Mucosa of rectum (tissue), 2 donors: ENCODE measurements around the gene ATAD2B.
"Not testable (repeated sequence)": the region's sequence is repeated elsewhere in the genome, so short reads cannot be mapped to it uniquely, and the experiment has no call there.

Experiments
- H3K27ac ChIP-seq, 2 donors: one replicate each; pipeline ENCODE4 v1.7.0; 2013; ENCODE audit warnings: inconsistent platforms in 2 of 2, low read depth in 2 of 2, low read length in 2 of 2
- H3K27me3 ChIP-seq, 2 donors: one replicate each; pipeline ENCODE4 v1.7.0; 2013; ENCODE audit warnings: low read length in 2 of 2; ENCODE audit not compliant: control insufficient read depth in 2 of 2, insufficient read depth in 2 of 2
- H3K36me3 ChIP-seq, 2 donors: one replicate each; pipeline ENCODE4 v1.7.0; 2013; ENCODE audit warnings: low read length in 2 of 2; ENCODE audit not compliant: control insufficient read depth in 2 of 2, insufficient read depth in 2 of 2
- H3K4me1 ChIP-seq, 2 donors: one replicate each; pipeline ENCODE4 v1.7.0; 2013; ENCODE audit warnings: low read length in 2 of 2, mild to moderate bottlenecking in 1 of 2; ENCODE audit not compliant: control insufficient read depth in 2 of 2, insufficient read depth in 2 of 2
- H3K4me3 ChIP-seq, 2 donors: one replicate each; pipeline ENCODE4 v1.7.0; 2013; ENCODE audit warnings: low read length in 2 of 2
- H3K9ac ChIP-seq, 2 donors: one replicate each; pipeline ENCODE4 v1.7.0; 2013; ENCODE audit warnings: low read length in 2 of 2, low read depth in 1 of 2, mild to moderate bottlenecking in 1 of 2
- H3K9me3 ChIP-seq, 2 donors: one replicate each; pipeline ENCODE4 v1.7.0; 2013; ENCODE audit warnings: low read length in 2 of 2; ENCODE audit not compliant: control insufficient read depth in 2 of 2
- donor health status: healthy.
- donor health status: Normal muscosa, but diverticular disease.

ATAD2B gene

GRCh38 chr2:23801396-23801795 lies 125.5 kb downstream of the ATAD2B start:
- Histone ChIP-seq H3K9ac (no peak overlapping the region), H3K4me3 (no peak overlapping the region), H3K36me3 (peaks cover 2 to 5% of the 10 kb centered on the region in 2 donors), H3K4me1 (no peaks in the 10 kb centered on the region), H3K27me3 (no peaks in the 10 kb centered on the region), H3K27ac (no peak overlapping the region), H3K9me3 (no peaks in the 10 kb centered on the region)

GRCh38 chr2:23794234-23794633 lies 132.7 kb downstream of the ATAD2B start:
- Histone ChIP-seq H3K9me3 (no peaks in the 10 kb centered on the region), H3K9ac (no peak overlapping the region), H3K4me3 (no peak overlapping the region), H3K36me3 (peaks cover 0 to 5% of the 10 kb centered on the region in 2 donors), H3K27ac (no peak overlapping the region), H3K4me1 (peaks cover 3% of the 10 kb centered on the region in 2 donors), H3K27me3 (no peaks in the 10 kb centered on the region)

DNA sequence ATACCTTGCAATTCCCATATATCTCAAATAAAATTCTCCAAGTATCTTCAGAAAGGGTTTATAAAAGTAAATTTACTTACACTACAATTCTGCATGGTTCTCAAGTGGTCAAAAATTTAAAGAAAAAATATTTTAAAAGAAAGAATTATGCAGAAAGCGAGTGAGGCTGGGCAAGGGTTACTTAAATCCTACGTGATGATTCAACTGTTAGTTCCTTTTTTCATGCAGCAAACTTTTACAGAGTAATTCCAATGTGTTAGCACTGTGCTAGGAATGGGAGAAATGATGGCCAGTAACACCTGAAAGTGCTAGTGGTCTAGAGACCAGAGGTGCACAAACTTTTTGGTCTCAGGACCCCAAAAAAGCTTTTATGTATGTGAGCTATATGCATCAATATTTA lies 133.4 kb downstream of the ATAD2B start:
- H3K4me3 ChIP-seq, result no peak overlapping the region
- H3K4me1 ChIP-seq, result peaks cover 3 to 6% of the 10 kb centered on the region in 2 donors
- no peaks in the 10 kb centered on the region for H3K9me3 ChIP-seq
- H3K9ac ChIP-seq, result no peak overlapping the region
- no peaks in the 10 kb centered on the region for H3K27me3 ChIP-seq
- H3K27ac ChIP-seq, result no peak overlapping the region
- H3K36me3 ChIP-seq, result peaks cover 0 to 5% of the 10 kb centered on the region in 2 donors

DNA sequence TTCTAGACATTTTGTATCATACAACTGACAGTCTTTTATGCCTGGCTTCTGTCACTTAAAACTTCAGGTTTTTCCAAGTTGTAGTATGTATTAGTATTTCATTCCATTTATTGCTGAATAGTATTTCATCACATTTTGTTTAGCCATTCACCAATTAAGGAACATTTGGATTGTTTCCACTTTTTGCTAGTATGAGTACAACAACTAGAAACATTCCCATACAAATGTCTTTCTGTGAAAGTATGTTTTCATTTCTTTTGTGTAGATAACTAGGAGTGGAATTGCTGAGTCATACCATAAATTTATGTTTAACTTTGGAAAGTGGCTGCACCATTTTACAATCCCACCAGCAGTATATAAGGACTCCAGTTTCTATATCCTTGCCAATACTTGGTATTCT lies 135.9 kb downstream of the ATAD2B start:
- no peak overlapping the region for H3K4me3 ChIP-seq
- no peak overlapping the region for H3K9ac ChIP-seq
- no peak overlapping the region for H3K27ac ChIP-seq
- H3K4me1 ChIP-seq, result peaks cover 3 to 6% of the 10 kb centered on the region in 2 donors
- H3K9me3 ChIP-seq, result no peaks in the 10 kb centered on the region
- no peaks in the 10 kb centered on the region for H3K27me3 ChIP-seq
- H3K36me3 ChIP-seq, result peaks cover 3 to 5% of the 10 kb centered on the region in 2 donors

GRCh38 chr2:23789012-23789411 lies 137.9 kb downstream of the ATAD2B start:
- Histone ChIP-seq H3K27me3 (no peaks in the 10 kb centered on the region), H3K4me1 (peaks cover 3 to 6% of the 10 kb centered on the region in 2 donors), H3K9ac (no peak overlapping the region), H3K36me3 (peaks cover 6 to 10% of the 10 kb centered on the region in 2 donors), H3K27ac (no peak overlapping the region), H3K4me3 (no peak overlapping the region), H3K9me3 (no peaks in the 10 kb centered on the region)

GRCh38 chr2:23788100-23788499 lies 138.8 kb downstream of the ATAD2B start:
- Histone ChIP-seq H3K4me3 (no peak overlapping the region), H3K27ac (no peak overlapping the region), H3K4me1 (peaks cover 3 to 6% of the 10 kb centered on the region in 2 donors), H3K9me3 (no peaks in the 10 kb centered on the region), H3K36me3 (peaks cover 6 to 10% of the 10 kb centered on the region in 2 donors), H3K9ac (no peak overlapping the region), H3K27me3 (no peaks in the 10 kb centered on the region)

GRCh38 chr2:23784971-23785370 lies 142.0 kb downstream of the ATAD2B start:
- no peak overlapping the region for H3K27ac ChIP-seq
- H3K9ac ChIP-seq, result no peak overlapping the region
- no peak overlapping the region for H3K4me3 ChIP-seq
- H3K27me3 ChIP-seq, result no peaks in the 10 kb centered on the region
- H3K4me1 ChIP-seq, result peaks cover 0 to 6% of the 10 kb centered on the region in 2 donors
- no peaks in the 10 kb centered on the region for H3K9me3 ChIP-seq
- peaks cover 6 to 17% of the 10 kb centered on the region in 2 donors for H3K36me3 ChIP-seq

DNA sequence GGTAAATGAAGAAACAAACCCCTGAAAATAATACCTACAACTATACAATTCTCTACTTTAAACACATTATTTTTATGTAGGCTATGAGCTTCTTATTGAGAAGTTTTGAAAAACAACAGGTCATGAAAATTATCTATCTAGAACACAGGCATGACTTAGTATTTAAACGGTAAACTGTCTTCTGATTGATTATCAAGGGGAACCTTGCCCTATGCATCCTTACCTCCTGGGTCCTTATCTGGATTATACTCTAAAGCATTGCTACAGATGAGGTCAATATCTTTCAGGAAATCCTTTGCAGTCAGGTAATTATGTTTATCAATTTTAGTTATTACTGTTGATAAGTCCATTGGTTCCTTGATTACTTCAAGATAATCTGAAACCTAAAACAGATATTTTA lies 144.3 kb downstream of the ATAD2B start:
- no peaks in the 10 kb centered on the region for H3K9me3 ChIP-seq
- no peak overlapping the region for H3K4me3 ChIP-seq
- H3K27ac ChIP-seq, result no peak overlapping the region
- peaks cover 9 to 20% of the 10 kb centered on the region in 2 donors for H3K36me3 ChIP-seq
- H3K9ac ChIP-seq, result no peak overlapping the region
- no peaks in the 10 kb centered on the region for H3K27me3 ChIP-seq
- no peaks in the 10 kb centered on the region for H3K4me1 ChIP-seq

DNA sequence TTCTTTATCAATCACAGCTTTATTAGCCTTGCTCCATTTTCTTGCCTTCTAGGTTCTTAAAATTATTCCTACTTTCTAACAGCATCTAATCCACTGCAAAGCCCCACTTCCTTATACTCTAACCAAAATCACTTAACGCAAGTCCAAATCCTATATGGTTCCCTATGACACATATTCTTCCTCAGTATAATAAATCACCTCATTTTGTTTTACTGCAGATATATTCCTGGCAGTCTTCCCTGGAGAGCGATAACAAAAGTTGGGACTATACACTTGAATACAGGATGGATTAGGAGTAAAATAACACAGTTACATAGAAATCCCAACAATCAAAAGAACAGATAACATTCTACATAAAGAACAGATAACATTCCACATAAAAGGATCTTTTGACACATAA lies 144.8 kb downstream of the ATAD2B start:
- Histone ChIP-seq H3K27me3 (no peaks in the 10 kb centered on the region), H3K4me1 (no peaks in the 10 kb centered on the region), H3K4me3 (no peak overlapping the region), H3K9me3 (no peaks in the 10 kb centered on the region), H3K9ac (no peak overlapping the region), H3K36me3 (peaks cover 9 to 21% of the 10 kb centered on the region in 2 donors), H3K27ac (no peak overlapping the region)

- H3K27me3 ChIP-seq, H3K4me3 ChIP-seq, H3K9ac ChIP-seq, H3K4me1 ChIP-seq, H3K9me3 ChIP-seq, H3K27ac ChIP-seq: not testable (repeated sequence)
- peaks cover 6 to 15% of the 10 kb centered on the region in 2 donors for H3K36me3 ChIP-seq
Measured at GRCh38 chr2:23780465-23780864, 146.5 kb downstream of the ATAD2B start.

- Histone ChIP-seq H3K27me3 (no peaks in the 10 kb centered on the region), H3K9me3 (no peaks in the 10 kb centered on the region), H3K27ac (no peak overlapping the region), H3K4me3 (no peak overlapping the region), H3K4me1 (no peaks in the 10 kb centered on the region), H3K9ac (no peak overlapping the region), H3K36me3 (peaks cover 11 to 23% of the 10 kb centered on the region in 2 donors)
Measured at GRCh38 chr2:23777826-23778225, 149.1 kb downstream of the ATAD2B start.
